Lung (tissue), 12 donors: ENCODE measurements around the gene CBFB. TPM values are rescaled to one million over a fixed set of nuclear protein-coding genes. Genes with fewer than 3 reads are reported as not detected.

Experiments used
- ATAC-seq: fragments of 200-7000 bp; cut with Tn5 transposase; one replicate; pipeline ENCODE4 v1.9.1; 2020; ENCODE audit warnings: moderate number of reproducible peaks; ENCODE audit not compliant: insufficient read depth, low FRiP score
- DNase-seq, 3 donors: peaks; one replicate each; pipeline ENCODE4 v3.0.0-alpha.2; 2013 to 2017
- H3K27ac ChIP-seq, 2 donors: one replicate each; pipeline ENCODE4 v1.5.1; 2013; ENCODE audit warnings: mild to moderate bottlenecking in 2 of 2, moderate library complexity in 2 of 2, control low read depth in 1 of 2, inconsistent platforms in 1 of 2, low read depth in 1 of 2, low read length in 1 of 2
- H3K27me3 ChIP-seq, 3 donors: one replicate each; pipeline ENCODE4 v1.5.1; 2013; ENCODE audit warnings: low read length in 2 of 3; ENCODE audit not compliant: control insufficient read depth in 3 of 3, insufficient read depth in 3 of 3
- H3K36me3 ChIP-seq, 4 donors: one replicate each; pipeline ENCODE4 v1.5.1; 2013; ENCODE audit warnings: low read length in 4 of 4, mild to moderate bottlenecking in 1 of 4, moderate library complexity in 1 of 4; ENCODE audit not compliant: control insufficient read depth in 4 of 4, insufficient read depth in 4 of 4
- H3K4me1 ChIP-seq, 5 donors: one replicate each; pipeline ENCODE4 v1.5.1; 2013; ENCODE audit warnings: low read length in 5 of 5, mild to moderate bottlenecking in 2 of 5, moderate library complexity in 1 of 5; ENCODE audit not compliant: control insufficient read depth in 5 of 5, insufficient read depth in 5 of 5
- H3K4me3 ChIP-seq: one replicate; pipeline ENCODE4 v1.5.1; 2013; ENCODE audit warnings: mild to moderate bottlenecking, control low read depth, moderate library complexity
- H3K9ac ChIP-seq, 2 donors: one replicate each; pipeline ENCODE4 v1.5.1; 2013; ENCODE audit warnings: low read length in 2 of 2, control low read depth in 1 of 2; ENCODE audit not compliant: insufficient read depth in 1 of 2
- H3K9me3 ChIP-seq, 4 donors: one replicate each; pipeline ENCODE4 v1.5.1; 2013; ENCODE audit warnings: low read length in 3 of 4, mild to moderate bottlenecking in 1 of 4, moderate library complexity in 1 of 4; ENCODE audit not compliant: control insufficient read depth in 4 of 4, insufficient read depth in 3 of 4
- CTCF ChIP-seq: IDR thresholded peaks from 2 replicates; pipeline ENCODE4 v1.5.1; 2012; ENCODE audit warnings: mild to moderate bottlenecking; ENCODE audit errors: control extremely low read depth, extremely low read depth
- WGBS, 2 donors: extraction: QIAGEN DNeasy Blood & Tissue Kit; methylation state at CpG; one replicate each; pipeline ENCODE4 v1.1.7; 2013; 5-methylcytosine and 5-hydroxymethylcytosine counted together
- polyA plus RNA-seq, 2 donors: library from polyadenylated mRNA; stranded (reverse); fragments of 200-250 nt; gene quantifications; one replicate each; pipeline ENCODE4 v1.2.1, GENCODE V29; 2013
- total RNA-seq, 2 donors: library from RNA; depleted of rRNA in 1 of 2; stranded (reverse); fragments of >200 nt in 1 of 2; gene quantifications; one replicate each; pipeline ENCODE4 v1.2.1, GENCODE V29; 2014 to 2021
- donor health status: control.
- donor health status: control.
- donor health status: Bipolar disorder and iron deficiency.
- donor health status: healthy.
- donor health status: DM: yes; HTN: yes; CAD: no.

Gene CBFB
- total and polyA plus RNA-seq, 4 donors: 23.3 to 59.4 (median 38.6) TPM

GRCh38 chr16:67011274-67011673 lies 17.7 kb upstream of the CBFB start:
- 97% methylated on average over 2 of the region's 2 CpGs for WGBS, 2 donors
- Histone ChIP-seq H3K27ac (no peak overlapping the region), H3K27me3 (no peaks in the 10 kb centered on the region), H3K36me3 (no peaks in the 10 kb centered on the region), H3K4me1 (peaks cover 0 to 18% (median 7%) of the 10 kb centered on the region in 5 donors), H3K9ac (no peak overlapping the region), H3K9me3 (no peaks in the 10 kb centered on the region), H3K4me3 (no peak overlapping the region)
- DNase-seq (no peak), ATAC-seq (no peak)
- no peak for TF ChIP-seq CTCF

- H3K9ac ChIP-seq: no peak overlapping the region
Measured at GRCh38 chr16:67013233-67013822, 15.6 kb upstream of the CBFB start.

GRCh38 chr16:67013823-67014633 lies 14.9 kb upstream of the CBFB start:
- TF ChIP-seq CTCF: peak; percentile 4
- DNase-seq (peak; percentile 91 to 96 (median 93)), ATAC-seq (peak; percentile 40)
- Histone ChIP-seq H3K9ac (peak overlapping the region in 1 of 2 donors; percentile 42), H3K4me1 (peaks cover 0 to 18% (median 7%) of the 10 kb centered on the region in 5 donors), H3K27me3 (no peaks in the 10 kb centered on the region), H3K36me3 (no peaks in the 10 kb centered on the region), H3K27ac (peak overlapping the region in 1 of 2 donors; percentile 71), H3K4me3 (peak overlapping the region; percentile 18), H3K9me3 (no peaks in the 10 kb centered on the region)
- 1% methylated on average over 50 to 70 of the region's 70 CpGs for WGBS, 2 donors

More at GRCh38 chr16:67013233-67013822, 15.6 kb upstream of the CBFB start:
- Histone ChIP-seq H3K9me3 (no peaks in the 10 kb centered on the region), H3K36me3 (no peaks in the 10 kb centered on the region), H3K27ac (no peak overlapping the region), H3K4me3 (peak overlapping the region; percentile 18), H3K4me1 (peaks cover 0 to 18% (median 7%) of the 10 kb centered on the region in 5 donors), H3K27me3 (no peaks in the 10 kb centered on the region)
- TF ChIP-seq CTCF: no peak
- ATAC-seq (no peak), DNase-seq (peak; percentile 39 to 72 (median 53))
- WGBS, 2 donors: 11% methylated on average over 20 to 21 of the region's 21 CpGs
